ENCODE data around the gene RALGPS1. TPM values are rescaled to one million over a fixed set of nuclear protein-coding genes. Genes with fewer than 3 reads are reported as not detected.

RALGPS1 gene
- total and polyA plus RNA-seq, 2 of the 13 experiments (the other 11 are each of a cell fraction or from before 2014, with no cell fraction given) = 3.7 to 6.5 TPM

DNA sequence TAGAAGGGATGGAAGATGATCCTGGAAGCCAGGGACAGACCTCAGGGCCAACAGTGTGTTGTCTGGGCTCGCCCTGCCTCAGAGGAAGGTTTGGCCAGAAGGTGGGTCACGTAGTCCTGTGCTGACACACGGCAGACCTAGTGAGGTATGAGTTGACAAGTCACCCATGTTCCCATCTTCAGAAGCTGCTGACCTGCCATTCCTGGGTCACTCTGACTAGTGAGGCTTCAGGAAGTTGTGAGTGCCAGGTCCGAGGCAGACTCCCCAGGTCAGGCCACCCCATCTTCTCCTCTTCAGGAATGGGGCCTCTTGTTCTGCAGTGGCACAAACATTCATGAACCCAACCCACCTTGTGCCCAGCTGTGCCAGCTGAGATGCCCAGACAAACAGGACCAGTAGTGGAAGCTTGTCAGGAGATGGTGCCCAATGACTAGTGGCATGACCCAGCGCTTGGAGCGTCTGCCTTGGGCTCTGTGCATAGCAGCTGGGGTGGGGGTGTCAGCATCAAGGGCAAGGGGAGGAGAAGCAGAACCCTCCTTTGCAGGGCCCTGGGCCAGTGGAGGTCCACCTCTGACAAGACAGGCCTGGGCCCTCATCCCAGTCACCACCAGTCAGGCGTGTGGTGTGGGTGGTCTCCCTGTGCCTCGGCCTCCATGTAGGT lies 224.6 kb downstream of the RALGPS1 start:
- ATAC-seq (no peak), FAIRE-seq (no peak), DNase-seq (ENCODE audit: low spot score) (no peak)
- Histone ChIP-seq H2AFZ (ENCODE audit: low read length) (no peak overlapping the region), H3K36me3 (replicated peaks in 1 of 2; ENCODE audit: control insufficient read depth in 1 of 2, insufficient read depth in 2 of 2, low read length in 2 of 2) (no peaks in the 10 kb centered on the region), H4K20me1 (ENCODE audit: insufficient read depth, low read length) (no peaks in the 10 kb centered on the region), H3K4me2 (ENCODE audit: low read depth, low read length) (no peak overlapping the region), H3K27me3 (ENCODE audit: control insufficient read depth in 1 of 2, insufficient read depth in 2 of 2, low read length in 2 of 2) (no peaks in the 10 kb centered on the region), H3K79me2 (ENCODE audit: insufficient read depth, low read length) (no peaks in the 10 kb centered on the region), H3K9me3 (ENCODE audit: low read length) (no peaks in the 10 kb centered on the region), H3K4me3 (replicated peaks in 1 of 3; ENCODE audit: insufficient read depth in 1 of 3, low read depth in 2 of 3, low read length in 3 of 3) (no peak overlapping the region), H3K9ac (ENCODE audit: insufficient read depth, low read depth, low read length) (no peak overlapping the region), H3K4me1 (ENCODE audit: insufficient read depth, low read length) (peaks cover 8% of the 10 kb centered on the region), H3K27ac (ENCODE audit: extremely low read length, insufficient read depth, low read length) (no peak overlapping the region)
- BruUV-seq (replicated peaks) = no TSS peak
- in situ Hi-C loops (cut with HindIII; ENCODE audit: extremely low pct_ligation_motif_present, low pct_unique_long_range_greater_than_20kb) = no loop called here
- intact Hi-C loops (cut with micrococcal nuclease; ENCODE audit: unreplicated experiment) = no loop called here
- ChIA-PET CTCF (ENCODE audit: low intra/inter-chr PET ratio, low total read pairs) (no interaction called here), POLR2A (no interaction called here)
- TF ChIP-seq JDP2 (CRISPR knock-in tag; IDR thresholded peaks at IDR 0.05; ENCODE audit: borderline replicate concordance) = no peak
- TF ChIP-seq ZFP82 (CRISPR knock-in tag; IDR thresholded peaks at IDR 0.05; ENCODE audit: borderline replicate concordance) = no peak
- TF ChIP-seq MXI1 (IDR thresholded peaks at IDR 0.05; ENCODE audit: borderline replicate concordance, low read depth, low read length) = no peak
- TF ChIP-seq ZNF703 (CRISPR knock-in tag; IDR thresholded peaks at IDR 0.05; ENCODE audit: borderline replicate concordance) = no peak
- TF ChIP-seq, protein P1, sequence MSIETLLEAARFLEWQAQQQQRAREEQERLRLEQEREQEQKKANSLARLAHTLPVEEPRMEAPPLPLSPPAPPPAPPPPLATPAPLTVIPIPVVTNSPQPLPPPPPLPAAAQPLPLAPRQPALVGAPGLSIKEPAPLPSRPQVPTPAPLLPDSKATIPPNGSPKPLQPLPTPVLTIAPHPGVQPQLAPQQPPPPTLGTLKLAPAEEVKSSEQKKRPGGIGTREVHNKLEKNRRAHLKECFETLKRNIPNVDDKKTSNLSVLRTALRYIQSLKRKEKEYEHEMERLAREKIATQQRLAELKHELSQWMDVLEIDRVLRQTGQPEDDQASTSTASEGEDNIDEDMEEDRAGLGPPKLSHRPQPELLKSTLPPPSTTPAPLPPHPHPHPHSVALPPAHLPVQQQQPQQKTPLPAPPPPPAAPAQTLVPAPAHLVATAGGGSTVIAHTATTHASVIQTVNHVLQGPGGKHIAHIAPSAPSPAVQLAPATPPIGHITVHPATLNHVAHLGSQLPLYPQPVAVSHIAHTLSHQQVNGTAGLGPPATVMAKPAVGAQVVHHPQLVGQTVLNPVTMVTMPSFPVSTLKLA (IDR thresholded peaks at IDR 0.05) = no peak
- TF ChIP-seq ZNF24 (IDR thresholded peaks at IDR 0.05) = no peak
- no peak for TF ChIP-seq ZNF382 (CRISPR knock-in tag; IDR thresholded peaks at IDR 0.05; ENCODE audit: borderline replicate concordance)
- no peak for TF ChIP-seq YEATS2 (CRISPR knock-in tag; IDR thresholded peaks at IDR 0.05; ENCODE audit: borderline replicate concordance)
- TF ChIP-seq HNF4G (IDR thresholded peaks at IDR 0.05; ENCODE audit: borderline replicate concordance, low read depth, low read length) = no peak
- no peak for TF ChIP-seq HNF4G (CRISPR knock-in tag; IDR thresholded peaks at IDR 0.05; ENCODE audit: borderline replicate concordance, low read depth)
- TF ChIP-seq, protein P2, sequence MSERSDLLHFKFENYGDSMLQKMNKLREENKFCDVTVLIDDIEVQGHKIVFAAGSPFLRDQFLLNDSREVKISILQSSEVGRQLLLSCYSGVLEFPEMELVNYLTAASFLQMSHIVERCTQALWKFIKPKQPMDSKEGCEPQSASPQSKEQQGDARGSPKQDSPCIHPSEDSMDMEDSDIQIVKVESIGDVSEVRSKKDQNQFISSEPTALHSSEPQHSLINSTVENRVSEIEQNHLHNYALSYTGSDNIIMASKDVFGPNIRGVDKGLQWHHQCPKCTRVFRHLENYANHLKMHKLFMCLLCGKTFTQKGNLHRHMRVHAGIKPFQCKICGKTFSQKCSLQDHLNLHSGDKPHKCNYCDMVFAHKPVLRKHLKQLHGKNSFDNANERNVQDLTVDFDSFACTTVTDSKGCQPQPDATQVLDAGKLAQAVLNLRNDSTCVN (CRISPR knock-in tag; IDR thresholded peaks at IDR 0.05; ENCODE audit: borderline replicate concordance) = no peak
- TF ChIP-seq GZF1 (CRISPR knock-in tag; IDR thresholded peaks at IDR 0.05) = no peak
- no peak for TF ChIP-seq ZNF878 (CRISPR knock-in tag; IDR thresholded peaks at IDR 0.05)
- TF ChIP-seq KDM5A (IDR thresholded peaks at IDR 0.05; ENCODE audit: borderline replicate concordance, low read length) = no peak
- no peak for TF ChIP-seq ZNF839 (CRISPR knock-in tag; IDR thresholded peaks at IDR 0.05; ENCODE audit: borderline replicate concordance)
- WGBS (ENCODE audit: low lambda C conversion rate) = 80% methylated on average over 2 of the region's 8 CpGs

Data from HepG2 (cell line).